HFFc6 (cell line): ENCODE data around the gene PRDM5. TPM values are rescaled to one million over a fixed set of nuclear protein-coding genes. Genes with fewer than 3 reads are reported as not detected.

Experiments used
- DNase-seq: peaks from one replicate; pipeline ENCODE4 v3.0.0-alpha.2; 2018
- H3K27ac Mint-ChIP-seq: 2 replicates; pipeline ENCODE4 v1.8.0; 2020; ENCODE audit warnings: mild to moderate bottlenecking, mixed read lengths
- H3K27me3 Mint-ChIP-seq: 2 replicates; pipeline ENCODE4 v1.8.0; 2021; ENCODE audit warnings: mild to moderate bottlenecking, moderate library complexity, mixed read lengths; ENCODE audit not compliant: insufficient read depth
- H3K36me3 Mint-ChIP-seq: 2 replicates; pipeline ENCODE4 v1.8.0; 2021; ENCODE audit warnings: low read depth, mixed read lengths
- H3K4me1 Mint-ChIP-seq: 2 replicates; pipeline ENCODE4 v1.8.0; 2020; ENCODE audit warnings: low read depth, mixed read lengths
- H3K4me3 Mint-ChIP-seq: 2 replicates; pipeline ENCODE4 v1.8.0; 2020; ENCODE audit warnings: mild to moderate bottlenecking, moderate library complexity, mixed read lengths
- H3K9me3 Mint-ChIP-seq: 2 replicates; pipeline ENCODE4 v1.8.0; 2020; ENCODE audit warnings: mild to moderate bottlenecking, mixed read lengths
- long read RNA-seq: library from polyadenylated mRNA; unstranded; transcript quantifications from one replicate; pipeline ENCODE4 v2.0.0, GENCODE V29; 2019
- total RNA-seq, 6 experiments: library from RNA; stranded (reverse); fragmentation: NEBNext Ultra II Directional; extraction: Animal tissue kit (Norgen Biotek cat#: 25700); gene quantifications; 2 replicates in 1 of 6; 3 replicates in 5 of 6; pipeline ENCODE4 v1.2.3, GENCODE V29; 2021
- TF ChIP-seq, protein P1 (sequence below): fragments of 200-600 bp; sonication (generic); IDR thresholded peaks from 2 replicates; pipeline ENCODE4 v1.5.0; 2021; ENCODE audit warnings: antibody characterized with exemption, mild to moderate bottlenecking

The PRDM5 gene
- 10 to 100 TPM in 4 of 6 experiments, 1 to 10 TPM in 2; 8.3 to 13.4 (median 12.5) TPM for total RNA-seq
- long read RNA-seq, partial matches to known transcripts: 4 of 12 reads
- long read RNA-seq, other reads (novel, unspliced or antisense): 8 of 12 reads

DNA sequence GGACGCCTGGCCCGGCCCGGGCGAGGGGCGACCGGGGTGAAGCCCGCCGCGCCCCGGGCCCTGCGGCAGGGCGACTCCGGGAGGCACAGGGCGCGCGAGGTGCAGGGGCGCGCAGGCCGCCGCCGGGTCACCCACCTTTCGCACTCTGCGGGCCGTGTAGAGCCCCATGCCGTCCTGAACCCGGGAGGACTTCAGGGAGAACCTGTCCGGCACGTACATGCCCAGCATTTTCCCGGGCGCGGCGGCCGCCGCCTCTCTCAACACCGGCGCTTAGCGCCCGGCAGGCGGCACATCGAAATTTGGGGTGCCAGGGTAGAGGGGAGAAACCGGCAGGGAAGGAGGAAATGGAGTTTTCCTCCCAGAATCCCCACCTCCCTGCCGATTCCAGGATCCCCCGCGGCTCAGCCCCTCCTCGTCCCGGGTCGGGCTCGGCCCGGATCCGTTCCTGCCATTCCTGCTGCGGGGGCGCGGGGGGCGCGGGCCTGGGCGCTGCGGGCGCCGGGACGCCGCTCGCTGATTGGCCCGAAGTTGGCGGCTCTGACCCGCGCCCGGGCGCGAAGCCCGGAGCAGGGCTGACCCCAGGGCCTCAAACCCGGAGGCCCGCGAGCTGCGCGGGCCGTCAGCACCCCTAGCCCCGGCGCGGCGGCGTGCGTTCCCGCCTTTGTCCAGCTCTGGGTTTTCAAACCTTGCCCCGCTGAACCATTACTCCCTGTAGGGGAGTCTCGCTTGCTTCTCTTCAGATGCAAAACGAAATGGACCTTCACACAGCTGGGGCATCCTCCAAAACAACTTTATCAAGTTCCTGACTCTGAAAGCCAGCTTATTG, at the start of gene PRDM5:
Gene PRDM5 (minus strand): TSS at position 346 of the 826 bp plus-strand sequence. CDS start 118 bp downstream, at position 228.
- Mint-ChIP-seq H3K36me3 (no peaks in the 10 kb centered on the region), H3K4me1 (peaks cover 49% of the 10 kb centered on the region)
- peak; percentile 37 for DNase-seq

DNA sequence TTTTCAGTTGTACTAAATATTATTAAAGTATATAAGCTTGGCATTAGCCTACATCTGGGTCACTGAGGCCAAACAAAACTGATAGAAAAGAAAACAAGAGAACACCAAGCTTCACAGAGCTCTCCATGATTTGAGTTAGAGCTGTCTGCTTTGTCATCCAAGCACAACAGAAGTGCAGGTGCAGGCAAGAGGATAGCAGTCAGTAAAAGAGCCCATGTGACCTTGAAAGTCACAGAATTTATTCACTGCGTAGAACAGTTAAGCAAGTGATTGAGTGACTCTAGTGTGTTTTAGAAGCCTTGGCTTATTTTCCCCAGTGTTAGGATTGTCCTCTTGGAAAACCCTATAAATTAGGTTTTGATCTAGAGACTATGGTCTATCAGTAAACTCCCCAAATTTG, 49.4 kb upstream of the PRDM5 start:
- H3K9me3 Mint-ChIP-seq: no peaks in the 10 kb centered on the region
- H3K36me3 Mint-ChIP-seq: no peaks in the 10 kb centered on the region
- H3K27me3 Mint-ChIP-seq: no peaks in the 10 kb centered on the region
- no peak overlapping the region for H3K27ac Mint-ChIP-seq
- H3K4me3 Mint-ChIP-seq: no peak overlapping the region
- DNase-seq: no peak
- TF ChIP-seq, protein P1, sequence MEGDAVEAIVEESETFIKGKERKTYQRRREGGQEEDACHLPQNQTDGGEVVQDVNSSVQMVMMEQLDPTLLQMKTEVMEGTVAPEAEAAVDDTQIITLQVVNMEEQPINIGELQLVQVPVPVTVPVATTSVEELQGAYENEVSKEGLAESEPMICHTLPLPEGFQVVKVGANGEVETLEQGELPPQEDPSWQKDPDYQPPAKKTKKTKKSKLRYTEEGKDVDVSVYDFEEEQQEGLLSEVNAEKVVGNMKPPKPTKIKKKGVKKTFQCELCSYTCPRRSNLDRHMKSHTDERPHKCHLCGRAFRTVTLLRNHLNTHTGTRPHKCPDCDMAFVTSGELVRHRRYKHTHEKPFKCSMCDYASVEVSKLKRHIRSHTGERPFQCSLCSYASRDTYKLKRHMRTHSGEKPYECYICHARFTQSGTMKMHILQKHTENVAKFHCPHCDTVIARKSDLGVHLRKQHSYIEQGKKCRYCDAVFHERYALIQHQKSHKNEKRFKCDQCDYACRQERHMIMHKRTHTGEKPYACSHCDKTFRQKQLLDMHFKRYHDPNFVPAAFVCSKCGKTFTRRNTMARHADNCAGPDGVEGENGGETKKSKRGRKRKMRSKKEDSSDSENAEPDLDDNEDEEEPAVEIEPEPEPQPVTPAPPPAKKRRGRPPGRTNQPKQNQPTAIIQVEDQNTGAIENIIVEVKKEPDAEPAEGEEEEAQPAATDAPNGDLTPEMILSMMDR: no peak
- no peaks in the 10 kb centered on the region for H3K4me1 Mint-ChIP-seq

More for the DNA sequence above, at the start of gene PRDM5:
- peak within 1 kb of the TSS; percentile 94 for H3K27ac Mint-ChIP-seq
- TF ChIP-seq, protein P1: peak; percentile 54
- H3K4me3 Mint-ChIP-seq: peak within 1 kb of the TSS; percentile 91
- H3K9me3 Mint-ChIP-seq: no peaks in the 10 kb centered on the region
- peaks cover 1% of the 10 kb centered on the region for H3K27me3 Mint-ChIP-seq

GRCh38 chr4:120965938-120966337, 43.4 kb upstream of the PRDM5 start:
- H3K4me1 Mint-ChIP-seq: no peaks in the 10 kb centered on the region
- H3K27ac Mint-ChIP-seq: no peak overlapping the region
- TF ChIP-seq, protein P1: no peak
- no peak for DNase-seq
- no peaks in the 10 kb centered on the region for H3K27me3 Mint-ChIP-seq
- no peaks in the 10 kb centered on the region for H3K36me3 Mint-ChIP-seq
- no peaks in the 10 kb centered on the region for H3K9me3 Mint-ChIP-seq
- no peak overlapping the region for H3K4me3 Mint-ChIP-seq

- TF ChIP-seq, protein P1: no peak
- no peak for DNase-seq
- Mint-ChIP-seq H3K9me3 (no peaks in the 10 kb centered on the region), H3K4me3 (no peak overlapping the region), H3K27ac (no peak overlapping the region), H3K4me1 (no peaks in the 10 kb centered on the region), H3K36me3 (no peaks in the 10 kb centered on the region), H3K27me3 (no peaks in the 10 kb centered on the region)
These were observed 42.1 kb upstream of the PRDM5 start for GRCh38 chr4:120964596-120964995.

GRCh38 chr4:120963449-120963848, 40.9 kb upstream of the PRDM5 start:
- DNase-seq: no peak
- H3K27ac Mint-ChIP-seq: no peak overlapping the region
- H3K9me3 Mint-ChIP-seq: no peaks in the 10 kb centered on the region
- H3K4me3 Mint-ChIP-seq: no peak overlapping the region
- no peaks in the 10 kb centered on the region for H3K36me3 Mint-ChIP-seq
- TF ChIP-seq, protein P1: no peak
- H3K27me3 Mint-ChIP-seq: no peaks in the 10 kb centered on the region
- no peaks in the 10 kb centered on the region for H3K4me1 Mint-ChIP-seq
